A549 (cell line): ENCODE data around the gene TEC.

ENCODE experiments used
- KDM1A ChIP-seq: fragments of 200-600 bp; sonication (generic); IDR thresholded peaks from 2 replicates; pipeline ENCODE4 v1.6.1; 2016; ENCODE audit warnings: low read depth, mild to moderate bottlenecking
- TF ChIP-seq, protein P1 (sequence below): fragments of >200 bp; sonication (Bioruptor Twin); formaldehyde crosslinking; IDR thresholded peaks from 3 replicates; pipeline ENCODE4 v1.5.1; 2016
- TF ChIP-seq, protein P2 (sequence below): fragments of 200-600 bp; sonication (generic); IDR thresholded peaks from 2 replicates; pipeline ENCODE4 v1.6.1; 2016; ENCODE audit warnings: antibody characterized with exemption, mild to moderate bottlenecking, moderate library complexity

DNA sequence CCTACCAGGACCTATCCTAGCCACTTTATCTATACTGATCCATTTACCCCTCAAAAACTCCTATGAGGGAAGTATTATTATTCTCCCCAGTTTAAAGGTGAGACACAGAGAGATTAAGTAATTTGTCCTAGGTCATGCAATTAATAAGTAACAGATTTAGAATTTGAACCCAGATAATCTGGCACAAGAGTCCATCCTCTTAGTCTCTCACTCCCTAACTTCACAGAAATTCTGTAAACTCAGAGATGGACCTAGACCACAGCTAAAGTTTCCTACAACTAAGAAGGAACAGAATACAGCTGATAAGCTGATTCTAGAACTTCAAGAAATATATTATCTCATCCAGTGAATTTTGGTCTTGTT, 58.7 kb downstream of the TEC start:
- TF ChIP-seq, protein P1, sequence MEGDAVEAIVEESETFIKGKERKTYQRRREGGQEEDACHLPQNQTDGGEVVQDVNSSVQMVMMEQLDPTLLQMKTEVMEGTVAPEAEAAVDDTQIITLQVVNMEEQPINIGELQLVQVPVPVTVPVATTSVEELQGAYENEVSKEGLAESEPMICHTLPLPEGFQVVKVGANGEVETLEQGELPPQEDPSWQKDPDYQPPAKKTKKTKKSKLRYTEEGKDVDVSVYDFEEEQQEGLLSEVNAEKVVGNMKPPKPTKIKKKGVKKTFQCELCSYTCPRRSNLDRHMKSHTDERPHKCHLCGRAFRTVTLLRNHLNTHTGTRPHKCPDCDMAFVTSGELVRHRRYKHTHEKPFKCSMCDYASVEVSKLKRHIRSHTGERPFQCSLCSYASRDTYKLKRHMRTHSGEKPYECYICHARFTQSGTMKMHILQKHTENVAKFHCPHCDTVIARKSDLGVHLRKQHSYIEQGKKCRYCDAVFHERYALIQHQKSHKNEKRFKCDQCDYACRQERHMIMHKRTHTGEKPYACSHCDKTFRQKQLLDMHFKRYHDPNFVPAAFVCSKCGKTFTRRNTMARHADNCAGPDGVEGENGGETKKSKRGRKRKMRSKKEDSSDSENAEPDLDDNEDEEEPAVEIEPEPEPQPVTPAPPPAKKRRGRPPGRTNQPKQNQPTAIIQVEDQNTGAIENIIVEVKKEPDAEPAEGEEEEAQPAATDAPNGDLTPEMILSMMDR: no peak
- TF ChIP-seq, protein P2, sequence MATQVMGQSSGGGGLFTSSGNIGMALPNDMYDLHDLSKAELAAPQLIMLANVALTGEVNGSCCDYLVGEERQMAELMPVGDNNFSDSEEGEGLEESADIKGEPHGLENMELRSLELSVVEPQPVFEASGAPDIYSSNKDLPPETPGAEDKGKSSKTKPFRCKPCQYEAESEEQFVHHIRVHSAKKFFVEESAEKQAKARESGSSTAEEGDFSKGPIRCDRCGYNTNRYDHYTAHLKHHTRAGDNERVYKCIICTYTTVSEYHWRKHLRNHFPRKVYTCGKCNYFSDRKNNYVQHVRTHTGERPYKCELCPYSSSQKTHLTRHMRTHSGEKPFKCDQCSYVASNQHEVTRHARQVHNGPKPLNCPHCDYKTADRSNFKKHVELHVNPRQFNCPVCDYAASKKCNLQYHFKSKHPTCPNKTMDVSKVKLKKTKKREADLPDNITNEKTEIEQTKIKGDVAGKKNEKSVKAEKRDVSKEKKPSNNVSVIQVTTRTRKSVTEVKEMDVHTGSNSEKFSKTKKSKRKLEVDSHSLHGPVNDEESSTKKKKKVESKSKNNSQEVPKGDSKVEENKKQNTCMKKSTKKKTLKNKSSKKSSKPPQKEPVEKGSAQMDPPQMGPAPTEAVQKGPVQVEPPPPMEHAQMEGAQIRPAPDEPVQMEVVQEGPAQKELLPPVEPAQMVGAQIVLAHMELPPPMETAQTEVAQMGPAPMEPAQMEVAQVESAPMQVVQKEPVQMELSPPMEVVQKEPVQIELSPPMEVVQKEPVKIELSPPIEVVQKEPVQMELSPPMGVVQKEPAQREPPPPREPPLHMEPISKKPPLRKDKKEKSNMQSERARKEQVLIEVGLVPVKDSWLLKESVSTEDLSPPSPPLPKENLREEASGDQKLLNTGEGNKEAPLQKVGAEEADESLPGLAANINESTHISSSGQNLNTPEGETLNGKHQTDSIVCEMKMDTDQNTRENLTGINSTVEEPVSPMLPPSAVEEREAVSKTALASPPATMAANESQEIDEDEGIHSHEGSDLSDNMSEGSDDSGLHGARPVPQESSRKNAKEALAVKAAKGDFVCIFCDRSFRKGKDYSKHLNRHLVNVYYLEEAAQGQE: no peak
- TF ChIP-seq KDM1A: no peak
